GM18909 (cell line): ENCODE data around the gene NOTCH4.
"Not testable (repeated sequence)": the region's sequence is repeated elsewhere in the genome, so short reads cannot be mapped to it uniquely, and the experiment has no call there.

Experiments
- ATAC-seq: cut with Tn5 transposase; IDR thresholded peaks from one replicate; pipeline ENCODE4 v1.9.1; 2021; ENCODE audit warnings: mild to moderate bottlenecking; ENCODE audit not compliant: unreplicated experiment, poor library complexity

NOTCH4 gene

DNA sequence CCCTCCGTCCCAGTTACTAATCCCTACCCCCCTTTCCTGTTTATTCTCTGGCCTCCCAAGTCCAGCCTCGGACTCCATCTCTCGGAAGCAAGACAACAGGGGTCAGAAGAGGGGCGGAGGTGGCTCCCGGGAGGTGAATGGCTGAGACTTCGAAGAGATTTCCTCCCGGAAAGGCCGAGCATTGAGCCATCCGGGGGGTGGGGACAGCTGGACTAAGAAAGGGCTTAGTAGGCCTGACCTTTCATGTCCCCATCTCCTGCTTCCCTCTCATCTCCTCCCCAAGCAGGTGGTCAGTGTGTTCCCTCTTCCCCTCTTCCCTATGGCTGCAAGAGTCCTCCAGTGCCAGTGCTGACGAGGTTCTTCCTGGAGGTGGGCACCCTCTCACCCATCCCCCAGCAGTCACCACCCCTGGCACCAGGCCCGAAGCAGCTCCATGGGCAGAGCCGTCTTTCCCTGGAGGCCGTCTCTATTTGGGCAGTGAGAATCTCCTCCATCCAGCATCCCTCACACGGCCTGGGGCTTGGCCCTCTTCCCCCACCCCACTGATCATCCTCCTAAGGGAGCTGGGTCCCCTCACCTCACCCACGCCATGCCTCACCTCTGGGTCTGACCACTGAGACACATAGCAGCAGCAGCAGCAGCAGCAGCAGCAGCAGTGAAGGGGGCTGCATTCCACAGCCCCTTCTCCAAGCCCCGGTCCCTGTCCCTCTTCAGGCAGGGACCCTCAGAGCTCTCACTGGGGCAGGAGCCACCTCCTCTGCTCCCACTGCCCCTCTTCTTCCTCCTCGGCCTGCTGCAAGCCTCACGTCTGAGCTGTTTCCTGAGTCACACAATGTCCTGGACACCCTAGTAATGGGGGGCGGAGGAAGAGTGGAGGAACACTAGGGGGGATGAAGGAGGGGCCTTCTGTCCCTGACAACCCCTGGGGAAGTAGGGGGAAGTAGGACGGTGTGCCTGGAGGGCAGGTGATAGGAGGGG, at the start of gene NOTCH4:
Gene NOTCH4 (minus strand): TSS at position 810 of the 978 bp plus-strand sequence. CDS start 139 bp downstream, at position 671.
- no peak for ATAC-seq

DNA sequence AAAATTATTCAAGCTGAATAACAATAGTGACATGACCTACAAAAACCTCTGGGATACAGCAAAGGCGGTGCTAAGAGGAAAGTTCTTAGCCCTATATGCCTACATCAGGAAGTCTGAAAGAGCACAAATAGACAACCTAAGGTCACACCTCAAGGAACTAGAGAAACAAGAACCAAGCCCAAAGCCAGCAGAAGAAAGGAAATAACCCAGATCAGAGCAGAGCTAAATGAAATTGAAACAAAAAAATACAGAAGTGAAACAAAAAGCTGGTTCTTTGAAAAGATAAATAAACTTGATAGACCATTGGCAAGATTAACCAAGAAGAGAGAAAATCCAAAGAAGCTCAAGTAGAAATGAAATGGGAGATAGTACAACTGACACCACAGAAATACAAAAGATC, 47.6 kb upstream of the NOTCH4 start:
- no peak for ATAC-seq

DNA sequence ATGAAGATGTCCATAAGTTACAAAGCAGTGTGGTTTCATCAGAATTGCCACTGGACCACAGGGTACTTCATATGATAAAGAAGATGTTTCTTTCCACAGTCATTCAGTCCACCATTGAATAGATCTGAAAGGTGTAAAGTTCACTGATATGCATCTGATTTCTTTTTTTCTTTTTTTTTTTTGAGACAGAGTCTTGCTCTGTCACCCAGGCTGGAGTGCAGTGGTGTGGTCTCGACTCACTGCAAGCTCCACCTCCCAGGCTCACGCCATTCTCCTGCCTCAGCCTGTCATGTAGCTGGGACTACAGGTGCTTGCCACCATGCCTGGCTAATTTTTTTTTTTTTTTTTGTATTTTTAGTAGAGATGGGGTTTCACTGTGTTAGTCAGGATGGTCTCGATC, 44.6 kb upstream of the NOTCH4 start:
- peak; percentile 50 for ATAC-seq

DNA sequence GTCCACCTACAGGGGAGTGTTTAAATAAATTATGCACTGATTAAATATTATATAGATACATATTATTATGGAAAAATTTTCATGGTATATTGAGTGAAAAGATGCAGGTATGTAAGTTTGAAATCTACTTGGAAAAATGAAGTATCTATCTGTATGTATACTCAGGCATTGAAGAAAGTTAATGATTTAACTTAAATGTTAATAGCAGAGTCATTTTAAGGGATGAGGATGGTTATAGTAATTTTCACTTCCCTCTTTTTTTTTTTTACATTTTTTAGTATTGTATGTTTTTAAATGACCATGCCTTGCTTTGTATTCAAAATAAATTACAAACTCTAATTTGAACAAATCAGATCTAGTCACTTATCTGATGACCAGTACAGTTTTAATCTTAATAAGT, 43.2 kb upstream of the NOTCH4 start:
- no peak for ATAC-seq

DNA sequence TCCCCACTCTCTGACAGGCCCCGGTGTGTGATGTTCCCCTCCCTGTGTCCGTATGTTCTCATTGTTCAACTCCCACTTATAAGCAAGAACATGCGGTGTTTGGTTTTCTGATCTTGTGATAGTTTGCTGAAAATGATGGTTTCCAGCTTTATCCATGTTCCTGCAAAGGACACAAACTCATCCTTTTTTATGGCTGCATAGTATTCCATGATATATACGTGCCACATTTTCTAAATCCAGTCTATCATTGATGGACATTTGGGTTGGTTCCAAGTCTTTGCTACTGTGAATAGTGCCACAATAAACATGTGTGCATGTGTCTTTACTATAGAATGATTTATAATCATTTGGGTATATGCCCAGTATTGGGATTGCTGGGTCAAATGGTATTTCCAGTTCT, 33.4 kb upstream of the NOTCH4 start:
- not testable (repeated sequence) for ATAC-seq

DNA sequence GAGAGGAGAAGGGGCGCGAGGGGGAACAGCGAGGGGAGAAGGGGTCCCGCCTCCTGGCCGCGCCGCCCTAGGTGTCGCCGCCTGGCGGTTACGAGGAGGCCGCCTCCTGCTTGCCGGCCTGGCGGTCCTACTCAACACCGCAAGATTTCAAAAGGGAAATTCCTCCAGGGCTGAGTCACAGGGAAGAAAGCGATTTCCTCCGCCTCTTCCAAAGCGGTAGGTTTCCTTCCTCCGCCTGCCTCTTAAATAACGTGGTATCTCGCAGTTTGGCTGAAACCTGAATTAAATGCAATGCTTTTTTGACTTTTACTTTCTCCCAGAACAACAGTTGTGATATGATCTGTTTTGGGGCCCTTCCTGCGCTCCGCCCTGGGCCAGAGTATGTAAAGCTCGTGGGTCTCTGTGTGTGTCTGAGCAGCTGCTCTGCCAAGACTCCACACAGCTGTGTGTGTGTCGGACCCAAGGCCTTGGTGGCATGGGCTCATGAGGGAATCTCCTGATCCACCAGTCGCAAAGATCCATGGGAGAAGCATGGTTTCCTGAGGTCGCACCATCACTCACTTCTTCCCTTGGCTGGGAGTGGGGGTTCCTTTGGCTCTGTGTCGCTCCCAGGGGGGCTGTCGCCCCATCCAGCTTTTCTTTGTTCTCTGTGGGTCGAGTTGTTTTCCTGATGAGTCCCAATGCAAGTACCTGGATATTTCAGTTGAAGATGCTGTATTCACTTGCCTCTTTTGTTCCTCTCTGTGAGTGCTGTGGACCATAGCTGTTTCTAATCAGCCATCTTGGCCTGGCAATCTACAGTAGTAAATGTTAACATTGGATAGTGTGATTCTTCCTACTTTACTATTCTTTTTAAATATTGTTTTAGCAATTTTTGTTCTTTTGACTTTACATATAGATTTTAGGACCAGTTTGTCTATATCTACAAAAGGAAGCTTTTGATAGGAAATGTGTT, 31.6 kb upstream of the NOTCH4 start:
- no peak for ATAC-seq

DNA sequence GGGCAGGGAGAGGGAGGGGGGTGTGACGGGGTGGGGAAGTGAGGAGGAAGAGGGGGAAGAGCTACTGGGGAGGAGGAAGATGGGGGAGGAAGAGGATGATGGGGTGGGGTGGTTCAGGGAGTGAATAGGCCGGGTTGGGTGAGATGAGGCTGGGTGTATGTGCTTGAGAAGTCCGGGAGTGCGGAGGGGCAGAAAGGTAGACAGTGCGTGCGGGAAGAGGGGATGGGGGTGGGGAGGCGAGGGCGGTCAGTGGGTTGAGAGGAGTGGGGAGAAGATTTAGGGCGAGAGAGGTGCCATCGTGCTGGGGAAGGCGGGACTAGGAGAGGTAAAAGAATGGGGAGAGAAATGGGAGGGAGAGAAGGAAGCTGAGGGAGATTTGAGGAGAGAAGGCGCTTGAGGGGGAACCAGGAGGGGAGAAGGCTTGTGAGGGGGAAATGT, 30.9 kb upstream of the NOTCH4 start:
- no peak for ATAC-seq

DNA sequence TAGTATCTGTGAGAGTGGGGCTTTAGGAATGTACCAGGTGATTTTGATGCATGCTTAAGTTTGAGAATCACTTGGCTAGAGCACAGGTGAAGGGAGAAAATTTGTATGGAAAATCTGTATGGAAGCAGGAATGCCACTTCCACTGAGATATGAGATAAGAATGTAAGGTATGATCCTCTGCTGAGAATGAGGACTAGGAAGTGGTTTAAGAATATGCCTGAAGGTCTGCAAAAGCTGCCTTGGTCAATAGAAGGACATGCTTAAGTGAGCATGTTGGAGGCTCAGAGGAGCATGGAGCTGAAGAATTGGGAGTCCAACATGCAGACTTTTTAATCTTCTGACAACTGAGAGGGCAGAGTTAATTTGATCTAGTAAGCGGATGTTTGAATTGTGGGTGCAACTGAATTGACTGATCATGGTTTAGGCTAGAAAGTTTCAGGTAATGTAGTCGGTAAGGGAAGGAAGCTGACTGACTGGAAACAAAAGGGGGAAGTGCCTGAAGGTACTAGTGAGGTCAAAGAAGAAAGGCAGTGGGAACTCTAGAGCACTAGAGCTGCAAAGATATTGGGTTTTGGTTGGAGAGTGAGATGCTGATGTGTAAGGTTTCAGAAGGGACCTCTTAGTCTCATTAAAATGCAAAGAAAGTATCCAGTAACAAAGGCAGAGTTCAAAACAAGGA, 28.6 kb upstream of the NOTCH4 start:
- ATAC-seq: no peak

DNA sequence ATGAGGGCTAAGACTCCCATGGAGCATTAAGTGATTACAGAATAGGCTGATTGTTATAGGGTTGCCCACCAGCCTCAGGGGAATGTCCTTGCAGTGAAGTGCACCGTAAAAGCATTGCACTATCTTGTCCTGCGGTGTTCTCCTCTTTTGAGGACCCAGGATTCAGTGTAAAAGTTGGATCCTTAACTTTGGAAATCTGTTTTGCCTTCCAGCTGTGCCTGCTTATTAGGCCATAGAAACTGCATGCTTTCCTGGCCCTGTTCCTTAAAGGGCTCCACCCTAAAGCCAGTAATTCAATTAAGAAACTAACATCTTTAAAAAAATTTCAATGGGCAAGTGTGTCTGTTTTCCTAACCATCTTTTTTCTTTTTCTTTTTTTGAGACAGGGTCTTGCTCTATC, 25.4 kb upstream of the NOTCH4 start:
- ATAC-seq: no peak

DNA sequence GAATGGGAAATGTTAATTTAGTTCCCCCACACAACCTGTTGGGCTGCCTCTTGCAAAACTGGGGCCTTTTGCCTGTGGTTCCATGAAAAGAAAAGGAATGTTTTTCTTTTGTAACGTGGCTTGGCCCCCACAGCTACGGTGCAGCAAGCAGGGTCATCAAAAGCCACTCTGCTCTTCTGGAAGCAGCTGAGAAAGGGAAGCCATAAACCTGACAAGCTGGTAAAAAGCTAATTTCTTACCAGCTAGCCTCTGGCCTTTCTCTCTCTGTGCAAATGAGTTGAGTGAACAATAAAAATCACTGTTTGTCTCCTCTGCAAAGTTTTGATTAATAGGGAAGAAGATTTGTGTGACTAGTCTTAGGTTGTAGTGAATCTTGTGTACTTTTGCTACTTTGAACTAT, 23.5 kb upstream of the NOTCH4 start:
- no peak for ATAC-seq

DNA sequence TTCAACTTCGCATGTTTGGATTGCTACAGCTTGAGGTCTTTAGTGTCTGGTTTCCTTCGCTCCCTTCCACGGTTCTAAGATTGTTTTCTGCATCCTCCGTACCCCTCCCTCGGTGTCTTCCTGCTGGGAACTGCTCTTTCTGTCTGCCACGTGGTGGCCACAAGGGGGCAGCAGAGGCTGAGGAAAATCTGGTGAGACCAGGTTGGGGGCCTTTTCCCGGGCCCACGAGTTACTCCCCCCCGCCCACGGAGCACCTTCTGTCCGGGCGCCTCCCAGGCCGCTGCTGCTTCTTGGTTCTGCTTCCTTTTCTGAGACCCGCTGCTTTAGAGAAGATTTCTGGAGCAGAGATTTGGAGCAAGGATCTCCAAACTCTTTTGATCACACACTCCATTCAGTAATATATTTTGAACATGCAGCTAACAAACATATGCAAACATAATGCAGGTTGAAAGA, 21.1 kb upstream of the NOTCH4 start:
- no peak for ATAC-seq

DNA sequence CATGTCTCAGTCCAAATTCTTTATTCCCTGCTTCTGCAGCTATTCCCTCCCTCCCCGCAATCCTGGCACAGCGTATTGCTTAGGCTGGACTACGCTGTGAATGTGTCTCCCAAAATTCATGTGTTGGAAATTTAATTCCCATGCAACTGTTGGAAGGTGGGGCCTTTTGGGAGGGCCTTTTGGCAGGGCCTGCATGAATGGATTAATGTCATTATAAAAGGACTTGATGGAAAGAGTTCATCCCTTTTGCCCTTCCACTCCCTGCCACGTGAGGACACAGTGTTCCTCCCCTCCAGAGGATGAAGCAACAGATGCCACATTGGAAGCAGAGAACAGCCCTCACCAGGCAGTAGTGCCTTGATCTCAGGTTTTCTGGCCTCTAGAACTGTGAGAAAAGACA, 20.4 kb upstream of the NOTCH4 start:
- ATAC-seq: no peak

DNA sequence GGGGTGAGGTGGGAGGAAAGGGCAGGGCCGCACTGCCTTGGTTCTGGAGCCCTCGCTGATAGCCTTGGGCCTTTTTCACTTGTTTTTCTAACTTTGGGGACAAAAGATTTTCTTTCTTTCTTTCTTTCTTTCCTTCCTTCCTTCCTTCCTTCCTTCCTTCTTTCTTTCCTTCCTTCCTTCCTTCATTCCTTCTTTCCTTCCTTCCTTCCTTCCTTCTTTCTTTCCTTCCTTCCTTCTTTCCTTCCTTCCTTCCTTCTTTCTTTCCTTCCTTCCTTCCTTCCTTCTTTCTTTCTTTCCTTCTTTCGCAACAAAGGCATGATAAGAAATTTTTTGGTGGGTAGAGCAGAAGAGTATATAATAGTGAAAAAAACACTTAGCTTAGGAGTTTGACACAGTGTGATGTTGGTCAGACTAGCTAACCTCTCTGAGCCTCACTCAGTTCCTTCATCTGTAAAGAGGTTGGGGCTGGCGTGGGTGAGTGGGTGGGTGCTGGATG, 18.5 kb upstream of the NOTCH4 start:
- not testable (repeated sequence) for ATAC-seq

DNA sequence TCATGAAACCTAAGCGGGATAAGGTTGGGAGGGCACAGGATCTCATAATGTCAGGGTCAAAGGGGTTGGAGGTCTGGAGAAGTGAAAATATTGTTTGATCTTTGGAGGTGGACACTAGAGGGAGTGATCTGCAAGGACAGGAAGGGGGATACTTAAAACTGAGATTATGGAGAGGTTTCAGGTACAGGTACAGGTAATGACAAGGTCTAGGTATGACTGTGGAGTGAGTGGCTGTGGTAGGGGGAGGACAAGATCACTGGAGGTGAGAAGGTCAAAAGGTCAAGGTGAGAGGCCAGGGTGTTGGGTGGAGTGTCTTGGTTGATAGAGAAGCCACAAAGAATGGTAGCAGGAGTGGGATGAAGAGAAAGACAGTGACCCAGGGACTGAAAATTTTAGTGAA, 16.8 kb upstream of the NOTCH4 start:
- no peak for ATAC-seq

DNA sequence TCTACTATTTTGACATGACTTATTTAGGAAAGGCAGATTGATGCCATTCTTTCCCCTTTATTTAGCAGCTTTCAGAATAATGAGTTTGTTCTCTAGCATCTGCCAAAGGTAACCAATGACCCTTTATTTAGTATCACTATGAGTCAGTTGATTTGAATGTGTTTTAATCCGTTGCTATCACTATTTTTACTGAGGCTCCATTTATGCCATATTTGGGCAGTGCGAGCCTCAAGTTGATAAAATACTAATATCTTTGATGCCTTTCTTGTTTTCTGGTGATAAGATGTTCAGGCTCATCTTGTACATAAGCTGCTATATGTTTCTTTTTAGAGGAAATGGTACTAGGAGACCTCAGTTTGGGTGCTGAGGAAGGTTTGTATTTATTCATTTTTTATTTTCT, 15.6 kb upstream of the NOTCH4 start:
- no peak for ATAC-seq

DNA sequence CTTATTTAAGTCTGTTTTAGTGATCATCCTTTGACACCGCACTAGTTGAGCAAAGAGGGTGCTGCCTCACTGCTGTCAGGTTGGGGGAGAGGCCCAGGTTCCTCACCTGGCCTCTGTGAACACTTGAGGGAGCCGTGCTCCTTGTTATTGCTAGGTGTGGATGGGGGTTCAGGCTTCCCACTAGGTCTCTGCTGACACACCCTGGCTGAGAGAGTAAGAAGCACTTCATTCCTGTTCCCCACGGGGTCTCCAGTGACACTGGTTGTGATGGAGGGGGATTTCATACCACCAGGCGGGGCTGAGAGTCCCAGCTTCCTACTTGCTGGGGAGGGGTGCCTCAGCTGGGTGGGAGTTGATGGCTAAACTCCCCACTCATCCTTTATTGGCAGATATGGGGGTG, 11.1 kb upstream of the NOTCH4 start:
- ATAC-seq: no peak

DNA sequence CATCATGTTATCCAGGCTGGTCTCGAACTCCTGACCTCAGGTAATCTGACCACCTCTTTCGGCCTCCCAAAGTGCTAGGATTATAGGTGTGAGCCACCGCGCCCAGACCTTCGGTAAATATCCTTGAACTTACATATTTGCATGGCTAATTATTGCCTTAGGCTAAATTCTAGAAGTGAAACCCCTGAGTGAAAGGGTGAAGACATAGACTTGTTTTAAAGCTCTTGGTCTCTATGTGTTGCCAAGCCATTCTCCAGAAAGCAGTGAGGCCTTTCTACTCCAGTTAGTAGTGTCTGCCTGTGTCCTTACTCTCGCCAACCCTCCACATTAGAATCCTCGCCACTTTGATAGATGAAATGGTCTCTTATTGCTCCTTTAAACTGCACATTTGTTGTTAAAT, 2.6 kb upstream of the NOTCH4 start:
- no peak for ATAC-seq

DNA sequence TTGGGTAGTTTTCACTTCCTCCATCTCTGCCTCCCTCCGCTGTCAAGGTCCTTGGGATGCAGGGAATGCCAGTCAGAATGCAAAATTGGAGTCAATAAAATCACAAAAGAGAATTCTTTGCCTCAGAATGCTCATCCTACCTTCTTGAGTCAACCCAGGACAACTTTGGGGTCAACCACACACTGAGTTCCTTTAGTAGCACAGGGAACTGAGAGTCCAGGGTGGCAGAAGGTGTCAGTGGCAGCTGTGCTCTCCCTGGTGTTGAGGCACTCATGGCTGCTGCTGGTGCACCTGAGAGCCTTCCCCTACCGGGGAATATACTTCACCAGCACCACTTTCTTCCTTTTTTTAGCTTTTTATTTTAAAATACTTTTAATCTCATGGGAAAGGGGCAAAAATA, 829 bp upstream of the NOTCH4 start:
- ATAC-seq: peak; percentile 50

DNA sequence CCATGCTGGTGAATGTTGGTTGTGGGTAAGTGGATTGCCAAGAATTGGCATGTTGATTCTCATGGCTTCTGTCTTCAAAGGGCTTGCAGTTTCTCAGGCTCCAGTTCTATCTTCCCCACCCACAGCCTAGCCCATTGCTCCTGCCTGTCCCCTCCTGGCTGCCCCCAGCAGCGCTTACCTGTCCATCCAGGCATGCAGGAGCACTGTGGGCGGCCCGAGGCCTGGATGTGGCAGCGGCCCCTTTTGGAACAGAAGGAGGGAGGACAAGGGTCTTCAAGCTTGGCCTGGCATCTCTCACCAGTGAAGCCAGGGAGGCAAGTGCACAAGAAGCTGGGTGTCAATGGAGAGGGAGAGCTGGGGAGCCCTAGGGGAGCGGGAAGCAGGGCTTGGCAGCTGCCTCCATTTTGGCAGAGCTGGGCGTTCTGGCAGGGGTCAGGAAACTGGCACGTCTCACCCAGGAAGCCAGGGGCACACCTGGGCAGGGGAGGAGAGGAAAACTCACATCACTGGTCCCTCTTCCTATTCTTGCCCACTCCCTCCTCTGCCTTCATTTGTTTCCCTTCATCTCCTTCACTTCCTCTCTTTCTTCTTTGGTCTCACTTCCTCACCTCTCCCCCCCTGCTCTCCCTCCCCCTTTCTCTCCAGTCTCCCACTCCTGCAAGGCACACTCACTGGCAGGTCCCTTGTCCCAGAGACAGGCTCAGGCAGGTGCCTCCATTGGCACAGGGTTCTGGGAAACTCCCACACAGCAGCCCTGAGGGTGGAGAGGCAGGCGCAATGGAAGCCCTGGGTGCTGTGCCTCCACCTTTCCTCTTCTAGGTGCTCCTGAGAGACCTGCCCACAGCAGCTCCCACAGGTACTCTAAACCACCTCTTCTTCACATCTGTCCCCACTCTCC, 1.3 kb downstream of the NOTCH4 start:
- no peak for ATAC-seq
